HEK293 (cell line): Measurements from ENCODE around the gene ARID3A.
"Not testable (repeated sequence)": the region's sequence is repeated elsewhere in the genome, so short reads cannot be mapped to it uniquely, and the experiment has no call there.

Experiments
- CTCF ChIA-PET: fragments of 350-600 bp; formaldehyde crosslinking; extraction: SDS; loops from one replicate; lab custom pipeline; 2021; ENCODE audit warnings: antibody characterized with exemption; lab: Yijun Ruan, JAX
- POLR2A ChIA-PET: fragments of 300-600 bp; formaldehyde crosslinking; extraction: SDS; loops from one replicate; lab custom pipeline; 2020; ENCODE audit warnings: antibody characterized with exemption, inconsistent platforms; lab: Yijun Ruan, JAX
- H3K27ac ChIP-seq: fragments of 200-500 bp; sonication (Bioruptor generic); 2 replicates; pipeline ENCODE4 v1.5.1; 2014; ENCODE audit warnings: low read depth, low read length, control low read depth, inconsistent platforms; ENCODE audit errors: extremely low read depth
- H3K36me3 ChIP-seq, 2 experiments: fragments of 200-500 bp in 1 of 2; sonication (Bioruptor generic) in 1 of 2; 1 replicate in 1 of 2; 2 replicates in 1 of 2; pipeline ENCODE4 v1.5.1; 2014 to 2017; ENCODE audit warnings: inconsistent platforms in 2 of 2, low read length in 2 of 2; ENCODE audit not compliant: control insufficient read depth in 2 of 2, insufficient read depth in 1 of 2
- H3K4me1 ChIP-seq: fragments of 200-500 bp; sonication (Bioruptor generic); 2 replicates; pipeline ENCODE4 v1.5.1; 2014; ENCODE audit warnings: mild to moderate bottlenecking, low read length, inconsistent platforms; ENCODE audit not compliant: control insufficient read depth, insufficient read depth
- H3K4me3 ChIP-seq: 2 replicates; pipeline ENCODE4 v1.5.1; 2011; ENCODE audit warnings: low read depth, mild to moderate bottlenecking, control low read depth, low read length, moderate library complexity
- H3K9me3 ChIP-seq: fragments of 200-500 bp; sonication (Bioruptor generic); 2 replicates; pipeline ENCODE4 v1.5.1; 2014; ENCODE audit warnings: low read depth, low read length, inconsistent platforms; ENCODE audit not compliant: control insufficient read depth, insufficient read depth
- KLF1 ChIP-seq: fragments of 450-650 bp; formaldehyde crosslinking; IDR thresholded peaks from 2 replicates; pipeline ENCODE4 v1.5.1; 2016; ENCODE audit warnings: missing biosample characterization, missing genetic modification characterization
- ZFP41 ChIP-seq: fragments of 450-650 bp; formaldehyde crosslinking; IDR thresholded peaks from 2 replicates; pipeline ENCODE4 v1.5.1; 2016; ENCODE audit warnings: missing biosample characterization, missing genetic modification characterization, borderline replicate concordance
- ZIC2 ChIP-seq: fragments of 450-650 bp; formaldehyde crosslinking; IDR thresholded peaks from 2 replicates; pipeline ENCODE4 v1.5.1; 2016; ENCODE audit warnings: missing biosample characterization, missing genetic modification characterization
- ZNF140 ChIP-seq: fragments of 450-650 bp; formaldehyde crosslinking; IDR thresholded peaks from 2 replicates; pipeline ENCODE4 v1.5.1; 2016; ENCODE audit warnings: missing biosample characterization, missing genetic modification characterization
- ZNF2 ChIP-seq: fragments of 450-650 bp; formaldehyde crosslinking; IDR thresholded peaks from 2 replicates; pipeline ENCODE4 v1.5.1; 2016; ENCODE audit warnings: missing biosample characterization, missing genetic modification characterization
- ZNF350 ChIP-seq: fragments of 450-650 bp; formaldehyde crosslinking; IDR thresholded peaks from 2 replicates; pipeline ENCODE4 v1.5.0; 2017; ENCODE audit warnings: missing biosample characterization, mild to moderate bottlenecking, missing genetic modification characterization
- ZNF658 ChIP-seq: fragments of 450-650 bp; formaldehyde crosslinking; IDR thresholded peaks from 2 replicates; pipeline ENCODE4; 2016; ENCODE audit warnings: missing biosample characterization, missing genetic modification characterization
- TF ChIP-seq, protein P1 (sequence below): fragments of 450-650 bp; formaldehyde crosslinking; IDR thresholded peaks from 2 replicates; pipeline ENCODE4 v1.5.1; 2016; ENCODE audit warnings: missing biosample characterization, missing genetic modification characterization
- TF ChIP-seq, protein P2 (sequence below): fragments of 450-650 bp; formaldehyde crosslinking; conservative IDR thresholded peaks from 2 replicates; pipeline ENCODE4 v1.5.1; 2016; ENCODE audit warnings: low read depth, missing biosample characterization, missing genetic modification characterization
- TF ChIP-seq, protein P3 (sequence below): fragments of 450-650 bp; IDR thresholded peaks from 2 replicates; pipeline ENCODE4 v1.5.1; 2018; ENCODE audit warnings: missing biosample characterization, mild to moderate bottlenecking, missing genetic modification characterization
- TF ChIP-seq, protein P4 (sequence below): fragments of 450-650 bp; formaldehyde crosslinking; IDR thresholded peaks from 2 replicates; pipeline ENCODE4 v1.5.1; 2017; ENCODE audit warnings: missing biosample characterization, missing genetic modification characterization
- TF ChIP-seq, protein P5 (sequence below): fragments of 450-650 bp; formaldehyde crosslinking; IDR thresholded peaks from 2 replicates; pipeline ENCODE4 v1.5.1; 2016; ENCODE audit warnings: missing biosample characterization, missing genetic modification characterization

The ARID3A gene

DNA sequence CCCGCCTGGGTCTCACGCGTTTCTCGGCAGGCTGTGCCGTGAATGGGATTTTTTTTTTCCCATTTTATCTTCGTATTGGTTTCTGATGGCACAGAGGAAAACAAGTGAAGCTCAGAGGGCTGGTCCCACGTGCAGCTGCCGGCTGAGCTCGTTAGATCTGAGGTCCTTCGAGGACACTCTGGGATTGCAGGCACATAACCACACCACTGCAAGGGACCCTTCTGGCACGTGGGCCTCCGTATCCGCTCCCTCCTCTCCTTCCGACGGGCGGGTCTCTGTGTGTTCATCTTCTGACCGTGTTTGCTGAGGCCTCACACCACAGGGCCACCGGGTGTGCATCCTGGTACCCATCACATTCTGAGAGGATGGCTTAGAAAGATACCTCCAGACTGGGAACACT is 49.7 kb upstream of the ARID3A start:
- TF ChIP-seq ZFP41 (tag by site-specific recombination) (no peak), ZIC2 (tag by site-specific recombination) (no peak), ZNF350 (tag by site-specific recombination) (no peak), ZNF2 (tag by site-specific recombination) (no peak)
- TF ChIP-seq, protein P1, sequence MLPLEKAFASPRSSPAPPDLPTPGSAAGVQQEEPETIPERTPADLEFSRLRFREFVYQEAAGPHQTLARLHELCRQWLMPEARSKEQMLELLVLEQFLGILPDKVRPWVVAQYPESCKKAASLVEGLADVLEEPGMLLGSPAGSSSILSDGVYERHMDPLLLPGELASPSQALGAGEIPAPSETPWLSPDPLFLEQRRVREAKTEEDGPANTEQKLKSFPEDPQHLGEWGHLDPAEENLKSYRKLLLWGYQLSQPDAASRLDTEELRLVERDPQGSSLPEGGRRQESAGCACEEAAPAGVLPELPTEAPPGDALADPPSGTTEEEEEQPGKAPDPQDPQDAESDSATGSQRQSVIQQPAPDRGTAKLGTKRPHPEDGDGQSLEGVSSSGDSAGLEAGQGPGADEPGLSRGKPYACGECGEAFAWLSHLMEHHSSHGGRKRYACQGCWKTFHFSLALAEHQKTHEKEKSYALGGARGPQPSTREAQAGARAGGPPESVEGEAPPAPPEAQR: no peak
- TF ChIP-seq, protein P2, sequence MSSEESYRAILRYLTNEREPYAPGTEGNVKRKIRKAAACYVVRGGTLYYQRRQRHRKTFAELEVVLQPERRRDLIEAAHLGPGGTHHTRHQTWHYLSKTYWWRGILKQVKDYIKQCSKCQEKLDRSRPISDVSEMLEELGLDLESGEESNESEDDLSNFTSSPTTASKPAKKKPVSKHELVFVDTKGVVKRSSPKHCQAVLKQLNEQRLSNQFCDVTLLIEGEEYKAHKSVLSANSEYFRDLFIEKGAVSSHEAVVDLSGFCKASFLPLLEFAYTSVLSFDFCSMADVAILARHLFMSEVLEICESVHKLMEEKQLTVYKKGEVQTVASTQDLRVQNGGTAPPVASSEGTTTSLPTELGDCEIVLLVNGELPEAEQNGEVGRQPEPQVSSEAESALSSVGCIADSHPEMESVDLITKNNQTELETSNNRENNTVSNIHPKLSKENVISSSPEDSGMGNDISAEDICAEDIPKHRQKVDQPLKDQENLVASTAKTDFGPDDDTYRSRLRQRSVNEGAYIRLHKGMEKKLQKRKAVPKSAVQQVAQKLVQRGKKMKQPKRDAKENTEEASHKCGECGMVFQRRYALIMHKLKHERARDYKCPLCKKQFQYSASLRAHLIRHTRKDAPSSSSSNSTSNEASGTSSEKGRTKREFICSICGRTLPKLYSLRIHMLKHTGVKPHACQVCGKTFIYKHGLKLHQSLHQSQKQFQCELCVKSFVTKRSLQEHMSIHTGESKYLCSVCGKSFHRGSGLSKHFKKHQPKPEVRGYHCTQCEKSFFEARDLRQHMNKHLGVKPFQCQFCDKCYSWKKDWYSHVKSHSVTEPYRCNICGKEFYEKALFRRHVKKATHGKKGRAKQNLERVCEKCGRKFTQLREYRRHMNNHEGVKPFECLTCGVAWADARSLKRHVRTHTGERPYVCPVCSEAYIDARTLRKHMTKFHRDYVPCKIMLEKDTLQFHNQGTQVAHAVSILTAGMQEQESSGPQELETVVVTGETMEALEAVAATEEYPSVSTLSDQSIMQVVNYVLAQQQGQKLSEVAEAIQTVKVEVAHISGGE (tag by site-specific recombination): no peak
- H3K27ac ChIP-seq: no peak overlapping the region
- peaks cover 0 to 44% of the 10 kb centered on the region in 2 experiments; a peak in 2 of 3 replicates for H3K36me3 ChIP-seq
- H3K4me1 ChIP-seq: no peaks in the 10 kb centered on the region
- POLR2A ChIA-PET: no interaction called here
- no peak overlapping the region for H3K4me3 ChIP-seq
- H3K9me3 ChIP-seq: no peaks in the 10 kb centered on the region
- CTCF ChIA-PET: interaction anchor here (0.5 kb wide), 1 partner anchor 244 kb away, joined by 3 read pairs; no protein-coding TSS in a partner anchor

DNA sequence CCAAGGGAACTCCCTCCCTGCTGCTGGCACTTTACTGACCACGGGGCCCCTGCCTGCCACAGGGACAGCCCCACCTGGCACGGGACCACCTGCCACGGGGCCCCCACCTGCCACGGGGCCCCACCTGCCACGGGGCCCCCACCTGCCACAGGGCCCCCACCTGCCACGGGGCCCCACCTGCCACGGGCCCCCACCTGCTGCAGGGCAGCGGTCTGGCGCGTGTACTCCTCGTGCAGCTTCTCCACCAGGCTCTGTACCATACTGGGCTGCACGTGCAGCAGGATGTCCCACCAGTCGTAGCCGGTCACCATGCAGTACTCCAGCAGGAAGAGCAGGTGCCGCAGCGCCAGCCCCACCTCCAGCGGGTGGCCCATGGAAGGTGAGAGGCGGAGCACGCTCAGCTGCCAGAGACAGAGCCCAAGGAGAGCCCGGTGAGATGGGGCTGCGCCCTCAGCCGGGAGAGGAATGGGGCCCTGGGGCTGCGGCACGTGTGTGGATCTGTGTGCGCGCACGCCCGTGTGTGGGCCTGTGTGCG is 49.0 kb upstream of the ARID3A start:
- H3K4me3 ChIP-seq: no peak overlapping the region
- H3K9me3 ChIP-seq: no peaks in the 10 kb centered on the region
- no peaks in the 10 kb centered on the region for H3K4me1 ChIP-seq
- ChIA-PET POLR2A (no interaction called here), CTCF (interaction anchor here (0.6 kb wide), 1 partner anchor 66 kb away, joined by 3 read pairs; no protein-coding TSS in a partner anchor)
- peak; percentile 23; the same call in 1 of the 2 replicates for TF ChIP-seq KLF1 (tag by site-specific recombination)
- TF ChIP-seq, protein P3, sequence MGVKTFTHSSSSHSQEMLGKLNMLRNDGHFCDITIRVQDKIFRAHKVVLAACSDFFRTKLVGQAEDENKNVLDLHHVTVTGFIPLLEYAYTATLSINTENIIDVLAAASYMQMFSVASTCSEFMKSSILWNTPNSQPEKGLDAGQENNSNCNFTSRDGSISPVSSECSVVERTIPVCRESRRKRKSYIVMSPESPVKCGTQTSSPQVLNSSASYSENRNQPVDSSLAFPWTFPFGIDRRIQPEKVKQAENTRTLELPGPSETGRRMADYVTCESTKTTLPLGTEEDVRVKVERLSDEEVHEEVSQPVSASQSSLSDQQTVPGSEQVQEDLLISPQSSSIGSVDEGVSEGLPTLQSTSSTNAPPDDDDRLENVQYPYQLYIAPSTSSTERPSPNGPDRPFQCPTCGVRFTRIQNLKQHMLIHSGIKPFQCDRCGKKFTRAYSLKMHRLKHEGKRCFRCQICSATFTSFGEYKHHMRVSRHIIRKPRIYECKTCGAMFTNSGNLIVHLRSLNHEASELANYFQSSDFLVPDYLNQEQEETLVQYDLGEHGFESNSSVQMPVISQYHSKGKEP (tag by site-specific recombination): no peak
- no peak for TF ChIP-seq ZNF140 (tag by site-specific recombination)
- no peak for TF ChIP-seq ZIC2 (tag by site-specific recombination)
- TF ChIP-seq, protein P4, sequence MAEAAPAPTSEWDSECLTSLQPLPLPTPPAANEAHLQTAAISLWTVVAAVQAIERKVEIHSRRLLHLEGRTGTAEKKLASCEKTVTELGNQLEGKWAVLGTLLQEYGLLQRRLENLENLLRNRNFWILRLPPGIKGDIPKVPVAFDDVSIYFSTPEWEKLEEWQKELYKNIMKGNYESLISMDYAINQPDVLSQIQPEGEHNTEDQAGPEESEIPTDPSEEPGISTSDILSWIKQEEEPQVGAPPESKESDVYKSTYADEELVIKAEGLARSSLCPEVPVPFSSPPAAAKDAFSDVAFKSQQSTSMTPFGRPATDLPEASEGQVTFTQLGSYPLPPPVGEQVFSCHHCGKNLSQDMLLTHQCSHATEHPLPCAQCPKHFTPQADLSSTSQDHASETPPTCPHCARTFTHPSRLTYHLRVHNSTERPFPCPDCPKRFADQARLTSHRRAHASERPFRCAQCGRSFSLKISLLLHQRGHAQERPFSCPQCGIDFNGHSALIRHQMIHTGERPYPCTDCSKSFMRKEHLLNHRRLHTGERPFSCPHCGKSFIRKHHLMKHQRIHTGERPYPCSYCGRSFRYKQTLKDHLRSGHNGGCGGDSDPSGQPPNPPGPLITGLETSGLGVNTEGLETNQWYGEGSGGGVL (tag by site-specific recombination): no peak
- TF ChIP-seq ZNF658: no peak
- TF ChIP-seq, protein P5, sequence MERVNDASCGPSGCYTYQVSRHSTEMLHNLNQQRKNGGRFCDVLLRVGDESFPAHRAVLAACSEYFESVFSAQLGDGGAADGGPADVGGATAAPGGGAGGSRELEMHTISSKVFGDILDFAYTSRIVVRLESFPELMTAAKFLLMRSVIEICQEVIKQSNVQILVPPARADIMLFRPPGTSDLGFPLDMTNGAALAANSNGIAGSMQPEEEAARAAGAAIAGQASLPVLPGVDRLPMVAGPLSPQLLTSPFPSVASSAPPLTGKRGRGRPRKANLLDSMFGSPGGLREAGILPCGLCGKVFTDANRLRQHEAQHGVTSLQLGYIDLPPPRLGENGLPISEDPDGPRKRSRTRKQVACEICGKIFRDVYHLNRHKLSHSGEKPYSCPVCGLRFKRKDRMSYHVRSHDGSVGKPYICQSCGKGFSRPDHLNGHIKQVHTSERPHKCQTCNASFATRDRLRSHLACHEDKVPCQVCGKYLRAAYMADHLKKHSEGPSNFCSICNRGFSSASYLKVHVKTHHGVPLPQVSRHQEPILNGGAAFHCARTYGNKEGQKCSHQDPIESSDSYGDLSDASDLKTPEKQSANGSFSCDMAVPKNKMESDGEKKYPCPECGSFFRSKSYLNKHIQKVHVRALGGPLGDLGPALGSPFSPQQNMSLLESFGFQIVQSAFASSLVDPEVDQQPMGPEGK (tag by site-specific recombination): no peak
- no peak overlapping the region for H3K27ac ChIP-seq
- H3K36me3 ChIP-seq: peaks cover 0 to 48% of the 10 kb centered on the region in 2 experiments; a peak in 2 of 3 replicates

DNA sequence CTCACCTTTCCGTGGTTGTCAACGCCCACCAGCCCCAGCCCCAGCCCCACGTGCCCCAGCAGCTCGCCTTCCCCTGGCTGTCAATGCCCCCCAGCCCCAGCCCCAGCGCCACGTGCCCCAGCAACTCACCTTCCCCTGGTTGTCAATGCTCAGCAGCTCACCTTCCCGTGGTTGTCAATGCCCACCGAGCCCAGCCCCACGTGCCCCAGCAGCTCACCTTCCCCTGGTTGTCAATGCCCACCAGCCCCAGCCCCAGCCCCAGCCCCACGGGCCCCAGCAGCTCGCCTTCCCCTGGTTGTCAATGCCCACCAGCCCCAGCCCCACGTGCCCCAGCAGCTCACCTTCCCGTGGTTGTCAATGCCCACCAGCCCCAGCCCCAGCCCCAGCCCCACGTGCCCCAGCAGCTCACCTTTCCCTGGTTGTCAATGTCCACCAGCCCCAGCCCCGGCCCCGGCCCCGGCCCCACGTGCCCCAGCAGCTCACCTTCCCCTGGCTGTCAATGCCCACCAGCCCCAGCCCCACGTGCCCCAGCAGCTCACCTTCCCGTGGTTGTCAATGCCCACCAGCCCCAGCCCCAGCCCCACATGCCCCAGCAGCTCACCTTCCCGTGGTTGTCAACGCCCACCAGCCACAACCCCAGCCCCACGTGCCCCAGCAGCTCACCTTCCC is 47.7 kb upstream of the ARID3A start:
- not testable (repeated sequence) for H3K9me3 ChIP-seq, H3K4me3 ChIP-seq, H3K4me1 ChIP-seq, H3K27ac ChIP-seq
- H3K36me3 ChIP-seq: peaks cover 0 to 61% of the 10 kb centered on the region in 2 experiments; a peak in 2 of 3 replicates
- CTCF ChIA-PET: interaction anchor here (0.6 kb wide), 1 partner anchor 39 kb away, joined by 3 read pairs; no protein-coding TSS in a partner anchor
- POLR2A ChIA-PET: interaction anchor here (0.5 to 0.6 kb wide), 2 partner anchors 15 to 17 kb away, joined by 3 read pairs; no protein-coding TSS in a partner anchor

DNA sequence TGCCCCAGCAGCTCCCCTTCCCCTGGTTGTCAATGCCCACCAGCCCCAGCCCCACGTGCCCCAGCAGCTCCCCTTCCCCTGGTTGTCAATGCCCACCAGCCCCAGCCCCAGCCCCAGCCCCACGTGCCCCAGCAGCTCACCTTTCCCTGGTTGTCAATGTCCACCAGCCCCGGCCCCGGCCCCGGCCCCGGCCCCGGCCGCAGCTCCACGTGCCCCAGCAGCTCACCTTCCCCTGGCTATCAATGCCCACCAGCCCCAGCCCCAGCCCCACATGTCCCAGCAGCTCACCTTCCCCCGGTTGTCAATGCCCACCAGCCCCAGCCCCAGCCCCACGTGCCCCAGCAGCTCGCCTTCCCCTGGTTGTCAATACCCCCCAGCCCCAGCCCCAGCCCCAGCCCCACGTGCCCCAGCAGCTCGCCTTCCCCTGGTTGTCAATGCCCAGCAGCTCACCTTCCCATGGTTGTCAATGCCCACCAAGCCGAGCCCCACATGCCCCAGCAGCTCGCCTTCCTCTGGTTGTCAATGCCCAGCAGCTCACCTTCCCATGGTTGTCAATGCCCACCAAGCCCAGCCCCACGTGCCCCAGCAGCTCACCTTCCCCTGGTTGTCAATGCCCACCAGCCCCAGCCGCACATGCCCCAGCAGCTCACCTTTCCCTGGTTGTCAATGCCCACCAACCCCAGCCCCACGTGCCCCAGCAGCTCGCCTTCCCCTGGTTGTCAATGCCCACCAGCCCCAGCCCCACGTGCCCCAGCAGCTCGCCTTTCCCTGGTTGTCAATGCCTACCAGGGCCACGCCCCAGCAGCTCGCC is 46.9 kb upstream of the ARID3A start:
- CTCF ChIA-PET: interaction anchor here (0.6 kb wide), 1 partner anchor 40 kb away, joined by 3 read pairs; no protein-coding TSS in a partner anchor
- POLR2A ChIA-PET: interaction anchor here (0.6 to 1.0 kb wide), 2 partner anchors 16 to 28 kb away, joined by 3 read pairs; no protein-coding TSS in a partner anchor
- not testable (repeated sequence) for H3K4me3 ChIP-seq, H3K9me3 ChIP-seq, H3K27ac ChIP-seq, H3K4me1 ChIP-seq
- H3K36me3 ChIP-seq: peaks cover 0 to 62% of the 10 kb centered on the region in 2 experiments; a peak in 2 of 3 replicates
